ENCODE data around the gene SHE.
"Not testable (repeated sequence)": the region's sequence is repeated elsewhere in the genome, so short reads cannot be mapped to it uniquely, and the experiment has no call there.

Gene SHE

GRCh38 chr1:154539486-154540483 is 37.6 kb upstream of the SHE start:
- H3K27ac ChIP-seq (ENCODE audit: low read depth, low read length, severe bottlenecking), result no peak overlapping the region
- no peaks in the 10 kb centered on the region for H3K4me1 ChIP-seq (ENCODE audit: control insufficient read depth, insufficient read depth, low read length, poor library complexity, severe bottlenecking)
- 86 to 89% methylated on average over 7 to 9 of the region's 9 CpGs for WGBS, 2 experiments (ENCODE audit: insufficient coverage in 2 of 2)
- no peak overlapping the region for H3K4me3 ChIP-seq (ENCODE audit: extremely low read depth, insufficient read depth, low read length, poor library complexity, severe bottlenecking)
- no peaks in the 10 kb centered on the region for H3K9me3 ChIP-seq (ENCODE audit: control insufficient read depth, low read length)
- H3K36me3 ChIP-seq (ENCODE audit: control insufficient read depth, insufficient read depth, low read length), result no peaks in the 10 kb centered on the region

GRCh38 chr1:154536570-154536969 is 34.4 kb upstream of the SHE start:
- WGBS, 2 experiments (ENCODE audit: insufficient coverage in 2 of 2), result 91 to 96% methylated on average over 6 to 7 of the region's 7 CpGs
- no peaks in the 10 kb centered on the region for H3K9me3 ChIP-seq (ENCODE audit: control insufficient read depth, low read length)
- no peak overlapping the region for H3K27ac ChIP-seq (ENCODE audit: low read depth, low read length, severe bottlenecking)
- no peaks in the 10 kb centered on the region for H3K4me1 ChIP-seq (ENCODE audit: control insufficient read depth, insufficient read depth, low read length, poor library complexity, severe bottlenecking)
- H3K4me3 ChIP-seq (ENCODE audit: extremely low read depth, insufficient read depth, low read length, poor library complexity, severe bottlenecking), result no peak overlapping the region
- no peaks in the 10 kb centered on the region for H3K36me3 ChIP-seq (ENCODE audit: control insufficient read depth, insufficient read depth, low read length)

- WGBS, 2 experiments (ENCODE audit: insufficient coverage in 2 of 2), result 54% methylated on average over 7 to 10 of the region's 11 CpGs
- Histone ChIP-seq H3K27ac (ENCODE audit: low read depth, low read length, severe bottlenecking) (no peak overlapping the region), H3K4me1 (ENCODE audit: control insufficient read depth, insufficient read depth, low read length, poor library complexity, severe bottlenecking) (no peaks in the 10 kb centered on the region), H3K9me3 (ENCODE audit: control insufficient read depth, low read length) (no peaks in the 10 kb centered on the region), H3K4me3 (ENCODE audit: extremely low read depth, insufficient read depth, low read length, poor library complexity, severe bottlenecking) (no peak overlapping the region), H3K36me3 (ENCODE audit: control insufficient read depth, insufficient read depth, low read length) (no peaks in the 10 kb centered on the region)
Measured at GRCh38 chr1:154533952-154534844, 32.0 kb upstream of the SHE start.

GRCh38 chr1:154531950-154532349 is 29.7 kb upstream of the SHE start:
- H3K27ac ChIP-seq (ENCODE audit: low read depth, low read length, severe bottlenecking); H3K4me3 ChIP-seq (ENCODE audit: extremely low read depth, insufficient read depth, low read length, poor library complexity, severe bottlenecking); H3K4me1 ChIP-seq (ENCODE audit: control insufficient read depth, insufficient read depth, low read length, poor library complexity, severe bottlenecking); H3K36me3 ChIP-seq (ENCODE audit: control insufficient read depth, insufficient read depth, low read length); H3K9me3 ChIP-seq (ENCODE audit: control insufficient read depth, low read length): not testable (repeated sequence)
- 87 to 95% methylated on average over 11 to 12 of the region's 13 CpGs for WGBS, 2 experiments (ENCODE audit: insufficient coverage in 2 of 2)

- H3K4me3 ChIP-seq (ENCODE audit: extremely low read depth, insufficient read depth, low read length, poor library complexity, severe bottlenecking), result no peak overlapping the region
- H3K4me1 ChIP-seq (ENCODE audit: control insufficient read depth, insufficient read depth, low read length, poor library complexity, severe bottlenecking), result no peaks in the 10 kb centered on the region
- WGBS, 2 experiments (ENCODE audit: insufficient coverage in 2 of 2), result 92% methylated on average over 2 of the region's 6 CpGs; no CpG with 5 or more reads in 1 of the 2 experiments
- H3K27ac ChIP-seq (ENCODE audit: low read depth, low read length, severe bottlenecking), result no peak overlapping the region
- H3K36me3 ChIP-seq (ENCODE audit: control insufficient read depth, insufficient read depth, low read length), result no peaks in the 10 kb centered on the region
- no peaks in the 10 kb centered on the region for H3K9me3 ChIP-seq (ENCODE audit: control insufficient read depth, low read length)
Measured at GRCh38 chr1:154529308-154529707, 27.1 kb upstream of the SHE start.

GRCh38 chr1:154527192-154527591 is 25.0 kb upstream of the SHE start:
- no peaks in the 10 kb centered on the region for H3K9me3 ChIP-seq (ENCODE audit: control insufficient read depth, low read length)
- H3K27ac ChIP-seq (ENCODE audit: low read depth, low read length, severe bottlenecking), result no peak overlapping the region
- 80 to 92% methylated on average over 4 to 5 of the region's 6 CpGs for WGBS, 2 experiments (ENCODE audit: insufficient coverage in 2 of 2)
- H3K4me1 ChIP-seq (ENCODE audit: control insufficient read depth, insufficient read depth, low read length, poor library complexity, severe bottlenecking), result no peaks in the 10 kb centered on the region
- H3K36me3 ChIP-seq (ENCODE audit: control insufficient read depth, insufficient read depth, low read length), result no peaks in the 10 kb centered on the region
- H3K4me3 ChIP-seq (ENCODE audit: extremely low read depth, insufficient read depth, low read length, poor library complexity, severe bottlenecking), result no peak overlapping the region

- Histone ChIP-seq H3K4me3 (ENCODE audit: extremely low read depth, insufficient read depth, low read length, poor library complexity, severe bottlenecking) (no peak overlapping the region), H3K9me3 (ENCODE audit: control insufficient read depth, low read length) (no peaks in the 10 kb centered on the region), H3K27ac (ENCODE audit: low read depth, low read length, severe bottlenecking) (no peak overlapping the region), H3K4me1 (ENCODE audit: control insufficient read depth, insufficient read depth, low read length, poor library complexity, severe bottlenecking) (no peaks in the 10 kb centered on the region), H3K36me3 (ENCODE audit: control insufficient read depth, insufficient read depth, low read length) (no peaks in the 10 kb centered on the region)
Measured at GRCh38 chr1:154524881-154525280, 22.7 kb upstream of the SHE start.

GRCh38 chr1:154521695-154522094 is 19.5 kb upstream of the SHE start:
- Histone ChIP-seq H3K27ac (ENCODE audit: low read depth, low read length, severe bottlenecking) (no peak overlapping the region), H3K9me3 (ENCODE audit: control insufficient read depth, low read length) (no peaks in the 10 kb centered on the region), H3K36me3 (ENCODE audit: control insufficient read depth, insufficient read depth, low read length) (no peaks in the 10 kb centered on the region), H3K4me1 (ENCODE audit: control insufficient read depth, insufficient read depth, low read length, poor library complexity, severe bottlenecking) (no peaks in the 10 kb centered on the region), H3K4me3 (ENCODE audit: extremely low read depth, insufficient read depth, low read length, poor library complexity, severe bottlenecking) (no peak overlapping the region)
- 76 to 82% methylated on average over 3 of the region's 3 CpGs for WGBS, 2 experiments (ENCODE audit: insufficient coverage in 2 of 2)

GRCh38 chr1:154520333-154520732 is 18.1 kb upstream of the SHE start:
- Histone ChIP-seq H3K9me3 (ENCODE audit: control insufficient read depth, low read length) (no peaks in the 10 kb centered on the region), H3K27ac (ENCODE audit: low read depth, low read length, severe bottlenecking) (no peak overlapping the region), H3K4me1 (ENCODE audit: control insufficient read depth, insufficient read depth, low read length, poor library complexity, severe bottlenecking) (no peaks in the 10 kb centered on the region), H3K36me3 (ENCODE audit: control insufficient read depth, insufficient read depth, low read length) (no peaks in the 10 kb centered on the region), H3K4me3 (ENCODE audit: extremely low read depth, insufficient read depth, low read length, poor library complexity, severe bottlenecking) (no peak overlapping the region)
- 86 to 100% methylated on average over 2 of the region's 3 CpGs for WGBS, 2 experiments (ENCODE audit: insufficient coverage in 2 of 2)

- no peaks in the 10 kb centered on the region for H3K36me3 ChIP-seq (ENCODE audit: control insufficient read depth, insufficient read depth, low read length)
- H3K27ac ChIP-seq (ENCODE audit: low read depth, low read length, severe bottlenecking), result no peak overlapping the region
- 74 to 81% methylated on average over 8 to 9 of the region's 9 CpGs for WGBS, 2 experiments (ENCODE audit: insufficient coverage in 2 of 2)
- no peaks in the 10 kb centered on the region for H3K4me1 ChIP-seq (ENCODE audit: control insufficient read depth, insufficient read depth, low read length, poor library complexity, severe bottlenecking)
- no peaks in the 10 kb centered on the region for H3K9me3 ChIP-seq (ENCODE audit: control insufficient read depth, low read length)
- H3K4me3 ChIP-seq (ENCODE audit: extremely low read depth, insufficient read depth, low read length, poor library complexity, severe bottlenecking), result no peak overlapping the region
Measured at GRCh38 chr1:154519591-154519991, 17.4 kb upstream of the SHE start.

Data from mesodermal cell (in vitro differentiated cells).